Measurements from ENCODE around the gene CNBP.

GRCh38 chr3:129130291-129130813 is 53.3 kb downstream of the CNBP start:
- no peak for TF ChIP-seq CTCF (conservative IDR thresholded peaks at IDR 0.05; ENCODE audit: low read length)
- no peak for TF ChIP-seq EZH2phosphoT487 (IDR thresholded peaks at IDR 0.05; ENCODE audit: borderline replicate concordance)

All from Loucy (cell line).